Prostate gland (tissue), 2 donors: Measurements from ENCODE around the gene SLC25A4.

Experiments
- POLR2AphosphoS5 ChIP-seq: sonication (generic); formaldehyde crosslinking; IDR thresholded peaks from one replicate; pipeline ENCODE4 v1.6.1; 2017; ENCODE audit warnings: antibody characterized with exemption
- TF ChIP-seq, protein P1 (sequence below), 4 experiments: fragments of 200-600 bp in 2 of 4; fragments of 450-650 bp in 2 of 4; sonication (generic) in 2 of 4; IDR thresholded peaks; 1 replicate in 3 of 4; 2 replicates in 1 of 4; pipeline ENCODE4 v1.5.1; 2016 to 2019; ENCODE audit warnings: antibody characterized with exemption in 4 of 4, mild to moderate bottlenecking in 2 of 4, moderate library complexity in 2 of 4

DNA sequence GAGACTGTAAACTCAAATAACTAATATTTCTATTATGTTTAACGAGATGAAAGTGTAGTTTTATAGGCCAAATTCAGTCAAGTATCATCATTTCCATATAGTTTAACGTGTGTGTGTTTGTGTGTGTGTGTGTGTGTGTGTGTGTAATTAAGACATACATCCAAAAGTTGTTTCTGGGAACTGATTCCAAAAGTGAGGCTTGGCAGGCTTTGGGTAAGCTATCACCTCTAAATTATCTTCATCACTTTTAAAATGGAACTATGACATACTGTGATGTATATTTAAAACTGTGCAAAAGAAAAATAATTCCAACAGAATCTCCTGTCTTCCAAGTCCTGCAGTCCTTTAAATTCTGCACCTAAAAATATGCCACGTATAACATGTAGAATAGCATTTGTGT lies 19.1 kb upstream of the SLC25A4 start:
- TF ChIP-seq, protein P1, sequence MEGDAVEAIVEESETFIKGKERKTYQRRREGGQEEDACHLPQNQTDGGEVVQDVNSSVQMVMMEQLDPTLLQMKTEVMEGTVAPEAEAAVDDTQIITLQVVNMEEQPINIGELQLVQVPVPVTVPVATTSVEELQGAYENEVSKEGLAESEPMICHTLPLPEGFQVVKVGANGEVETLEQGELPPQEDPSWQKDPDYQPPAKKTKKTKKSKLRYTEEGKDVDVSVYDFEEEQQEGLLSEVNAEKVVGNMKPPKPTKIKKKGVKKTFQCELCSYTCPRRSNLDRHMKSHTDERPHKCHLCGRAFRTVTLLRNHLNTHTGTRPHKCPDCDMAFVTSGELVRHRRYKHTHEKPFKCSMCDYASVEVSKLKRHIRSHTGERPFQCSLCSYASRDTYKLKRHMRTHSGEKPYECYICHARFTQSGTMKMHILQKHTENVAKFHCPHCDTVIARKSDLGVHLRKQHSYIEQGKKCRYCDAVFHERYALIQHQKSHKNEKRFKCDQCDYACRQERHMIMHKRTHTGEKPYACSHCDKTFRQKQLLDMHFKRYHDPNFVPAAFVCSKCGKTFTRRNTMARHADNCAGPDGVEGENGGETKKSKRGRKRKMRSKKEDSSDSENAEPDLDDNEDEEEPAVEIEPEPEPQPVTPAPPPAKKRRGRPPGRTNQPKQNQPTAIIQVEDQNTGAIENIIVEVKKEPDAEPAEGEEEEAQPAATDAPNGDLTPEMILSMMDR (IDR thresholded peaks at IDR 0.05): no peak
- TF ChIP-seq POLR2AphosphoS5: no peak
